Fibroblast of lung (primary cell): ENCODE measurements around the gene CLTA.

ENCODE experiments used
- EZH2 ChIP-seq: IDR thresholded peaks from 2 replicates; pipeline ENCODE4 v1.5.1; 2012; ENCODE audit warnings: low read length, control low read depth, mild to moderate bottlenecking; ENCODE audit errors: missing control alignments
- TF ChIP-seq, protein P1 (sequence below), 2 donors: IDR thresholded peaks in 1 of 2; conservative IDR thresholded peaks in 1 of 2; 1 replicate in 1 of 2; 2 replicates in 1 of 2; pipeline ENCODE4 v1.5.1; 2011 to 2012; ENCODE audit warnings: low read length in 2 of 2, control low read depth in 1 of 2, inconsistent platforms in 1 of 2, low read depth in 1 of 2, mild to moderate bottlenecking in 1 of 2

GRCh38 chr9:36173861-36174260 lies 16.9 kb upstream of the CLTA start:
- TF ChIP-seq, protein P1, sequence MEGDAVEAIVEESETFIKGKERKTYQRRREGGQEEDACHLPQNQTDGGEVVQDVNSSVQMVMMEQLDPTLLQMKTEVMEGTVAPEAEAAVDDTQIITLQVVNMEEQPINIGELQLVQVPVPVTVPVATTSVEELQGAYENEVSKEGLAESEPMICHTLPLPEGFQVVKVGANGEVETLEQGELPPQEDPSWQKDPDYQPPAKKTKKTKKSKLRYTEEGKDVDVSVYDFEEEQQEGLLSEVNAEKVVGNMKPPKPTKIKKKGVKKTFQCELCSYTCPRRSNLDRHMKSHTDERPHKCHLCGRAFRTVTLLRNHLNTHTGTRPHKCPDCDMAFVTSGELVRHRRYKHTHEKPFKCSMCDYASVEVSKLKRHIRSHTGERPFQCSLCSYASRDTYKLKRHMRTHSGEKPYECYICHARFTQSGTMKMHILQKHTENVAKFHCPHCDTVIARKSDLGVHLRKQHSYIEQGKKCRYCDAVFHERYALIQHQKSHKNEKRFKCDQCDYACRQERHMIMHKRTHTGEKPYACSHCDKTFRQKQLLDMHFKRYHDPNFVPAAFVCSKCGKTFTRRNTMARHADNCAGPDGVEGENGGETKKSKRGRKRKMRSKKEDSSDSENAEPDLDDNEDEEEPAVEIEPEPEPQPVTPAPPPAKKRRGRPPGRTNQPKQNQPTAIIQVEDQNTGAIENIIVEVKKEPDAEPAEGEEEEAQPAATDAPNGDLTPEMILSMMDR (conservative IDR thresholded peaks at IDR 0.05 in 1 of 2, IDR thresholded peaks at IDR 0.05 in 1 of 2; ENCODE audit: low read depth in 1 of 2, low read length in 2 of 2) = no peak
- no peak for TF ChIP-seq EZH2
